Neural progenitor cell (in vitro differentiated cells): ENCODE results near the gene MDGA2. TPM values are rescaled to one million over a fixed set of nuclear protein-coding genes. Genes with fewer than 3 reads are reported as not detected.

Experiments used
- DNase-seq: peaks from one replicate; pipeline ENCODE4 v3.0.0-alpha.2; 2016; ENCODE audit warnings: low spot score
- H2AFZ ChIP-seq: fragments of 200-600 bp; sonication (generic); replicated peaks from 2 replicates; pipeline ENCODE4 v1.6.1; 2016; ENCODE audit warnings: antibody characterized with exemption
- H3F3A ChIP-seq: fragments of 200-600 bp; sonication (generic); 2 replicates; pipeline ENCODE4 v1.6.1; 2016; ENCODE audit warnings: antibody characterized with exemption, low read depth
- H3K27ac ChIP-seq: fragments of 200-600 bp; sonication (generic); 2 replicates; pipeline ENCODE4 v1.5.1; 2016; ENCODE audit warnings: mild to moderate bottlenecking
- H3K27me3 ChIP-seq: fragments of 200-600 bp; sonication (generic); 2 replicates; pipeline ENCODE4 v1.6.1; 2016; ENCODE audit warnings: mild to moderate bottlenecking, moderate library complexity
- H3K36me3 ChIP-seq: fragments of 200-600 bp; sonication (generic); 2 replicates; pipeline ENCODE4 v1.5.1; 2016
- H3K4me1 ChIP-seq: fragments of 200-600 bp; sonication (generic); 2 replicates; pipeline ENCODE4 v1.6.1; 2016; ENCODE audit warnings: mixed run types
- H3K4me2 ChIP-seq: fragments of 200-600 bp; sonication (generic); 2 replicates; pipeline ENCODE4 v1.6.1; 2016
- H3K4me3 ChIP-seq: fragments of 200-600 bp; sonication (generic); 2 replicates; pipeline ENCODE4 v1.5.1; 2016
- H3K79me2 ChIP-seq: fragments of 200-600 bp; sonication (generic); 2 replicates; pipeline ENCODE4 v1.6.1; 2016; ENCODE audit warnings: low read depth
- H3K9ac ChIP-seq: fragments of 200-600 bp; sonication (generic); 2 replicates; pipeline ENCODE4 v1.6.1; 2016
- H3K9me3 ChIP-seq: fragments of 200-600 bp; sonication (generic); 2 replicates; pipeline ENCODE4 v1.5.1; 2016; ENCODE audit warnings: low read depth
- H4K20me1 ChIP-seq: fragments of 200-600 bp; sonication (generic); 2 replicates; pipeline ENCODE4 v1.6.1; 2016; ENCODE audit warnings: low read depth
- H3K27ac Mint-ChIP-seq: 3 replicates; pipeline ENCODE4 v1.8.0; 2021; ENCODE audit warnings: mixed read lengths
- H3K27me3 Mint-ChIP-seq: 2 replicates; pipeline ENCODE4 v1.8.0; 2022; ENCODE audit warnings: low read depth, mild to moderate bottlenecking, inconsistent platforms, moderate library complexity, mixed read lengths; ENCODE audit not compliant: insufficient read depth
- H3K36me3 Mint-ChIP-seq: 3 replicates; pipeline ENCODE4 v1.8.0; 2021; ENCODE audit warnings: mixed read lengths
- H3K4me1 Mint-ChIP-seq: 3 replicates; pipeline ENCODE4 v1.8.0; 2021; ENCODE audit warnings: mixed read lengths
- H3K4me3 Mint-ChIP-seq: 3 replicates; pipeline ENCODE4 v1.8.0; 2021; ENCODE audit warnings: mild to moderate bottlenecking, moderate library complexity, mixed read lengths
- H3K9me3 Mint-ChIP-seq: 3 replicates; pipeline ENCODE4 v1.8.0; 2020; ENCODE audit warnings: mixed read lengths
- EZH2 ChIP-seq: fragments of 200-600 bp; sonication (generic); IDR thresholded peaks from 2 replicates; pipeline ENCODE4 v1.6.1; 2017; ENCODE audit warnings: antibody characterized with exemption, mild to moderate bottlenecking, moderate library complexity
- EZH2phosphoT487 ChIP-seq: fragments of 200-600 bp; sonication (generic); IDR thresholded peaks from 2 replicates; pipeline ENCODE4 v1.6.1; 2017; ENCODE audit warnings: antibody characterized with exemption
- total RNA-seq: library from RNA; depleted of rRNA; stranded (reverse); fragments of >200 nt; gene quantifications from 2 replicates; pipeline ENCODE4 v1.2.3, GENCODE V29; 2015; ENCODE audit warnings: low replicate concordance
- TF ChIP-seq, protein P1 (sequence below): fragments of 200-600 bp; sonication (generic); IDR thresholded peaks from 2 replicates; pipeline ENCODE4 v1.5.1; 2017; ENCODE audit warnings: antibody characterized with exemption, mild to moderate bottlenecking

MDGA2 gene
- total RNA-seq, 1 donor from 2014 or later = 1.0 TPM

DNA sequence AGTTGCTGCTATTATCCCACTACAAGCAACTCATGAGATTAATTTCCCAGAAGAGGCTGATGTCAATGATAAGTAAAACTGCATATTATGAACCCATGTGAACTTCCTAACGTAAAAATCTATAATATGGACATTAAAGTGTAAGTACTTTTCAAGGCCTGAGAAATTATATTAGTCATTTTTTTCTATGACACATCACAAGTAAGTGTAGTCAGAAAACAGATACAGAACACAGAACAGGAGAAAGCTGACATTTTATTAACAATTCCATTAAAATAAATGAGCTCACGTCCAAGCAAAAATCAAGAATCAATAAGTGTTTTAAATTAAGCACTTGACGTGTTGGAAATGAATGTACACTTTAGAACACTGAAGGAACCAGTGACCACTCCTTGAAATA is 155.0 kb downstream of the MDGA2 start:
- Mint-ChIP-seq H3K4me3 (no peak overlapping the region), H3K27me3 (no peaks in the 10 kb centered on the region), H3K9me3 (no peaks in the 10 kb centered on the region), H3K27ac (no peak overlapping the region), H3K36me3 (no peaks in the 10 kb centered on the region), H3K4me1 (peaks cover 21% of the 10 kb centered on the region)
- Histone ChIP-seq H3K27ac (no peak overlapping the region), H3K4me3 (no peak overlapping the region), H2AFZ (no peak overlapping the region), H3K9me3 (no peaks in the 10 kb centered on the region), H3K4me1 (no peaks in the 10 kb centered on the region), H3K27me3 (no peaks in the 10 kb centered on the region), H3K36me3 (no peaks in the 10 kb centered on the region), H3K9ac (no peak overlapping the region), H3K4me2 (no peak overlapping the region), H4K20me1 (no peaks in the 10 kb centered on the region), H3K79me2 (no peaks in the 10 kb centered on the region), H3F3A (no peaks in the 10 kb centered on the region)
- DNase-seq = no peak
- TF ChIP-seq, protein P1, sequence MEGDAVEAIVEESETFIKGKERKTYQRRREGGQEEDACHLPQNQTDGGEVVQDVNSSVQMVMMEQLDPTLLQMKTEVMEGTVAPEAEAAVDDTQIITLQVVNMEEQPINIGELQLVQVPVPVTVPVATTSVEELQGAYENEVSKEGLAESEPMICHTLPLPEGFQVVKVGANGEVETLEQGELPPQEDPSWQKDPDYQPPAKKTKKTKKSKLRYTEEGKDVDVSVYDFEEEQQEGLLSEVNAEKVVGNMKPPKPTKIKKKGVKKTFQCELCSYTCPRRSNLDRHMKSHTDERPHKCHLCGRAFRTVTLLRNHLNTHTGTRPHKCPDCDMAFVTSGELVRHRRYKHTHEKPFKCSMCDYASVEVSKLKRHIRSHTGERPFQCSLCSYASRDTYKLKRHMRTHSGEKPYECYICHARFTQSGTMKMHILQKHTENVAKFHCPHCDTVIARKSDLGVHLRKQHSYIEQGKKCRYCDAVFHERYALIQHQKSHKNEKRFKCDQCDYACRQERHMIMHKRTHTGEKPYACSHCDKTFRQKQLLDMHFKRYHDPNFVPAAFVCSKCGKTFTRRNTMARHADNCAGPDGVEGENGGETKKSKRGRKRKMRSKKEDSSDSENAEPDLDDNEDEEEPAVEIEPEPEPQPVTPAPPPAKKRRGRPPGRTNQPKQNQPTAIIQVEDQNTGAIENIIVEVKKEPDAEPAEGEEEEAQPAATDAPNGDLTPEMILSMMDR = no peak
- no peak for TF ChIP-seq EZH2phosphoT487
- no peak for TF ChIP-seq EZH2

DNA sequence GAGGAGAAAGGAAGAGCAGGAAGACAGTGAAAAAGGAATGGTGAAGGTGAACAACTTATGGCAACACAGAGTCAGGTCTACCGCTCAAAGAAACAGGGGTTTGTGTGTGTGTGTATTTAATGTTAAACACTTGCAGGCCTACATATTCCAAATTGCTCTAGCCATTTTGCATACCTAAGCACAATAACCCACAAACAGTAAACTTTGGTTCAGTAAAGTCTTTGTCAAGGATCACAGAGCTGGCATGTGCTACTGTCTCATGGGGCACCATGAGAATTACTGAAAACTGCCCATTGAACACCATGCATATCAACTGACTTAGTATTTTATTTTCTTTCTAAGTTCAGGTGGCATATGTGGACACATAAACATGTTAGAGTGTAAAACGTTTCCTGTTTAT is 163.6 kb downstream of the MDGA2 start:
- no peaks in the 10 kb centered on the region for H3K27me3 ChIP-seq
- Mint-ChIP-seq H3K4me1 (peaks cover 59% of the 10 kb centered on the region), H3K36me3 (no peaks in the 10 kb centered on the region), H3K27me3 (no peaks in the 10 kb centered on the region), H3K4me3 (no peak overlapping the region), H3K27ac (peak overlapping the region; percentile 65), H3K9me3 (no peaks in the 10 kb centered on the region)
- no peaks in the 10 kb centered on the region for H3F3A ChIP-seq
- H3K9ac ChIP-seq = no peak overlapping the region
- H3K27ac ChIP-seq = no peak overlapping the region
- H4K20me1 ChIP-seq = no peaks in the 10 kb centered on the region
- H3K4me1 ChIP-seq = peaks cover 8% of the 10 kb centered on the region
- no peak overlapping the region for H2AFZ ChIP-seq
- no peak overlapping the region for H3K4me3 ChIP-seq
- H3K4me2 ChIP-seq = no peak overlapping the region
- TF ChIP-seq, protein P1 = no peak
- TF ChIP-seq EZH2phosphoT487 = no peak
- no peak for TF ChIP-seq EZH2
- H3K36me3 ChIP-seq = no peaks in the 10 kb centered on the region
- no peak for DNase-seq
- no peaks in the 10 kb centered on the region for H3K9me3 ChIP-seq
- no peaks in the 10 kb centered on the region for H3K79me2 ChIP-seq

DNA sequence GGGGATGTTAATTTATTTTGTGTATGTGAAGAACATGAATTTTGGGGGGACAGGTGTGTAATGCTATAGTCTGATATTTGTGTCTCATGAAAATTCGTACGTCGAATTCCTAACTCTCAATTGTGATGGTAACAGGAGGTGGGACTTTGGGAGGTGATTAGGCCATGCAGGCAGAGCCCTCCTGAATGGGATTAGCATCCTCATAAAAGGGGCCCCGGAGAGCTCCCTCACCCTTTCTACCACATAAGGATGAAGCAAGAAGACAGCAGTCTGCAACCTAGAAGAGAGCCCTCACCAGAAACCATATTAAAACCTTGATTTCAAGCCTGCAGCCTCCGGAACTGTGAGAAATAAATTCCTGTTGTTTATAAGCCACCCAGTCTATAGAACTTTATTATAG is 165.4 kb downstream of the MDGA2 start:
- H3K4me3 Mint-ChIP-seq = no peak overlapping the region
- no peaks in the 10 kb centered on the region for H3K36me3 ChIP-seq
- H3K9me3 ChIP-seq = no peaks in the 10 kb centered on the region
- H3K27ac ChIP-seq = no peak overlapping the region
- H3K79me2 ChIP-seq = no peaks in the 10 kb centered on the region
- H3K4me2 ChIP-seq = peak overlapping the region; percentile 6
- H3K4me1 Mint-ChIP-seq = peaks cover 41% of the 10 kb centered on the region
- peak overlapping the region; percentile 1 for H2AFZ ChIP-seq
- no peaks in the 10 kb centered on the region for H3F3A ChIP-seq
- H3K9ac ChIP-seq = no peak overlapping the region
- H3K27ac Mint-ChIP-seq = peak overlapping the region; percentile 36
- no peak overlapping the region for H3K4me3 ChIP-seq
- TF ChIP-seq, protein P1 = no peak
- TF ChIP-seq EZH2 (no peak), EZH2phosphoT487 (no peak)
- no peaks in the 10 kb centered on the region for H4K20me1 ChIP-seq
- H3K36me3 Mint-ChIP-seq = no peaks in the 10 kb centered on the region
- no peaks in the 10 kb centered on the region for H3K9me3 Mint-ChIP-seq
- no peaks in the 10 kb centered on the region for H3K27me3 Mint-ChIP-seq
- peaks cover 8% of the 10 kb centered on the region for H3K4me1 ChIP-seq
- H3K27me3 ChIP-seq = no peaks in the 10 kb centered on the region
- peak; percentile 28 for DNase-seq
